HCT116 (cell line): ENCODE results near the gene ECE1. TPM values are rescaled to one million over a fixed set of nuclear protein-coding genes. Genes with fewer than 3 reads are reported as not detected.

Experiments used
- ATAC-seq: fragments of 200-7000 bp; cut with Tn5 transposase; 2 replicates; pipeline ENCODE4 v1.9.1; 2020; ENCODE audit warnings: mild to moderate bottlenecking, moderate library complexity
- BruUV-seq: library from RNA; stranded (reverse); fragments of 400-500 nt; replicated peaks from 2 replicates; lab custom pipeline; 2021; lab: Mats Ljungman, UMichigan
- CTCF ChIA-PET: fragments of 300-600 bp; sonication (Branson Sonifier 250); formaldehyde crosslinking; loops from one replicate; lab custom pipeline; 2021; ENCODE audit warnings: antibody characterized with exemption; lab: Charles Lee
- POLR2A ChIA-PET: fragments of 300-600, 350-600 bp; sonication (Branson Sonifier 250); formaldehyde crosslinking; loops from one replicate; lab custom pipeline; 2021; ENCODE audit warnings: antibody characterized with exemption; lab: Charles Lee
- RAD21 ChIA-PET, 2 experiments: fragments of 300-600 bp; sonication (Branson Sonifier 250); formaldehyde crosslinking; loops; one replicate each; lab custom pipeline; 2023; ENCODE audit warnings: low total read pairs in 2 of 2; ENCODE audit not compliant: uncharacterized antibody in 2 of 2, unreplicated experiment in 2 of 2, low non-redundant PET in 1 of 2; lab: Charles Lee
- DNase-seq: peaks from one replicate; pipeline ENCODE4 v3.0.0-alpha.2; 2010; ENCODE audit warnings: low read depth, low spot score
- H2AFZ ChIP-seq: fragments of 200-600 bp; shearing (Covaris generic), sonication (generic); 2 replicates; pipeline ENCODE4 v1.6.1; 2017; ENCODE audit warnings: low read depth, mixed run types, mixed read lengths, antibody characterized with exemption, low read length; ENCODE audit not compliant: poor library complexity, severe bottlenecking
- H3K27ac ChIP-seq: 2 replicates; pipeline ENCODE4 v1.5.1; 2012; ENCODE audit warnings: low read depth, low read length
- H3K27me3 ChIP-seq: fragments of 200-600 bp; sonication (generic); 2 replicates; pipeline ENCODE4 v1.6.1; 2016; ENCODE audit warnings: mixed run types, low read length, mixed read lengths; ENCODE audit not compliant: insufficient read depth
- H3K36me3 ChIP-seq, 2 experiments: fragments of 200-500 bp in 1 of 2; fragments of 200-600 bp in 1 of 2; sonication (Bioruptor generic) in 1 of 2; sonication (generic) in 1 of 2; 2 replicates each; pipeline versions ENCODE4 v1.5.1 to v1.6.1; 2014 to 2016; ENCODE audit warnings: low read length in 2 of 2, inconsistent platforms in 1 of 2, mixed read lengths in 1 of 2, mixed run types in 1 of 2; ENCODE audit not compliant: insufficient read depth in 2 of 2, control insufficient read depth in 1 of 2
- H3K4me1 ChIP-seq, 2 experiments: fragments of 200-600 bp in 1 of 2; sonication (generic) in 1 of 2; 2 replicates each; pipeline versions ENCODE4 v1.5.1 to v1.6.1; 2012 to 2017; ENCODE audit warnings: low read length in 2 of 2, inconsistent platforms in 1 of 2, mild to moderate bottlenecking in 1 of 2, mixed read lengths in 1 of 2, mixed run types in 1 of 2, moderate library complexity in 1 of 2; ENCODE audit not compliant: insufficient read depth in 2 of 2, control insufficient read depth in 1 of 2
- H3K4me2 ChIP-seq: fragments of 200-600 bp; sonication (generic); 2 replicates; pipeline ENCODE4 v1.6.1; 2017; ENCODE audit warnings: mixed run types, low read length, mixed read lengths
- H3K4me3 ChIP-seq, 2 experiments: fragments of 200-600 bp in 1 of 2; sonication (generic) in 1 of 2; replicated peaks in 1 of 2; 2 replicates each; pipeline ENCODE4 v1.5.1; 2011 to 2016; ENCODE audit warnings: low read length in 2 of 2, control low read depth in 1 of 2, low read depth in 1 of 2, mild to moderate bottlenecking in 1 of 2, mixed read lengths in 1 of 2, mixed run types in 1 of 2
- H3K79me2 ChIP-seq: fragments of 200-600 bp; sonication (generic); 2 replicates; pipeline ENCODE4 v1.6.1; 2017; ENCODE audit warnings: mild to moderate bottlenecking, mixed run types, low read length, moderate library complexity, mixed read lengths; ENCODE audit not compliant: insufficient read depth
- H3K9ac ChIP-seq: fragments of 200-600 bp; sonication (generic); 2 replicates; pipeline ENCODE4 v1.6.1; 2016; ENCODE audit warnings: low read length, mixed read lengths
- H3K9me2 ChIP-seq: fragments of 200-600 bp; sonication (generic), shearing (Covaris generic); 2 replicates; pipeline ENCODE4 v1.6.1; 2017; ENCODE audit warnings: mixed run types, mild to moderate bottlenecking, moderate library complexity; ENCODE audit not compliant: insufficient read depth
- H3K9me3 ChIP-seq, 2 experiments: fragments of 200-500 bp in 1 of 2; fragments of 200-600 bp in 1 of 2; sonication (Bioruptor generic) in 1 of 2; sonication (generic) in 1 of 2; 2 replicates each; pipeline ENCODE4 v1.6.1; 2014 to 2017; ENCODE audit warnings: low read length in 2 of 2, mixed read lengths in 2 of 2, inconsistent platforms in 1 of 2, low read depth in 1 of 2, mild to moderate bottlenecking in 1 of 2, mixed run types in 1 of 2, moderate library complexity in 1 of 2; ENCODE audit not compliant: control insufficient read depth in 1 of 2, insufficient read depth in 1 of 2
- H4K20me1 ChIP-seq: fragments of 200-600 bp; sonication (generic), shearing (Covaris generic); 2 replicates; pipeline ENCODE4 v1.6.1; 2017; ENCODE audit warnings: mixed run types, mild to moderate bottlenecking, moderate library complexity; ENCODE audit not compliant: insufficient read depth
- CBX3 ChIP-seq: IDR thresholded peaks from 2 replicates; pipeline ENCODE4 v1.6.1; 2012; ENCODE audit warnings: low read depth
- CTCF ChIP-seq, 3 experiments: fragments of 200-600 bp in 1 of 3; sonication (generic) in 1 of 3; IDR thresholded peaks in 2 of 3; conservative IDR thresholded peaks in 1 of 3; 2 replicates each; pipeline ENCODE4 v1.5.1; 2012 to 2017; ENCODE audit warnings: low read depth in 2 of 3, low read length in 2 of 3, antibody characterized with exemption in 1 of 3, borderline replicate concordance in 1 of 3, control low read depth in 1 of 3, mild to moderate bottlenecking in 1 of 3, mixed read lengths in 1 of 3, mixed run types in 1 of 3, moderate library complexity in 1 of 3; ENCODE audit not compliant: insufficient read depth in 1 of 3
- EGR1 ChIP-seq: IDR thresholded peaks from 2 replicates; pipeline ENCODE4 v1.6.1; 2012; ENCODE audit warnings: low read depth
- FOSL1 ChIP-seq: IDR thresholded peaks from 2 replicates; pipeline ENCODE4 v1.6.1; 2012; ENCODE audit warnings: low read depth
- POLR2AphosphoS5 ChIP-seq: IDR thresholded peaks from 2 replicates; pipeline ENCODE4 v1.6.1; 2011; ENCODE audit warnings: mild to moderate bottlenecking, low read depth, low read length, moderate library complexity
- RAD21 ChIP-seq: IDR thresholded peaks from 2 replicates; pipeline ENCODE4 v1.6.1; 2012; ENCODE audit warnings: low read depth, mild to moderate bottlenecking
- SIN3A ChIP-seq: IDR thresholded peaks from 2 replicates; pipeline ENCODE4 v1.6.1; 2012; ENCODE audit warnings: low read depth
- intact Hi-C: fragments of 100-400 bp; cut with micrococcal nuclease; formaldehyde crosslinking; loops from 2 replicates; pipeline ENCODE4 v1.10.0; 2022
- total RNA-seq: library from RNA; stranded (reverse); gene quantifications from one replicate; pipeline ENCODE4 v1.2.1, GENCODE V29; 2021; ENCODE audit not compliant: unreplicated experiment

Gene ECE1
- total RNA-seq, 1 experiment from 2014 or later = 66.8 TPM

- H3K27ac ChIP-seq = no peak overlapping the region
Observed at GRCh38 chr1:21244986-21245687, 45.1 kb downstream of the ECE1 start.

More at GRCh38 chr1:21244986-21245687, 45.1 kb downstream of the ECE1 start:
- Histone ChIP-seq H3K9ac (no peak overlapping the region), H3K79me2 (no peaks in the 10 kb centered on the region), H3K36me3 (no peaks in the 10 kb centered on the region; a peak in 2 of 4 replicates), H4K20me1 (no peaks in the 10 kb centered on the region), H3K4me2 (no peak overlapping the region), H3K9me2 (no peaks in the 10 kb centered on the region), H3K27me3 (no peaks in the 10 kb centered on the region), H3K4me1 (no peaks in the 10 kb centered on the region), H3K9me3 (no peaks in the 10 kb centered on the region), H2AFZ (no peak overlapping the region), H3K4me3 (no peak overlapping the region)
- intact Hi-C loops = no loop called here
- no peak for TF ChIP-seq CBX3
- TF ChIP-seq SIN3A = no peak
- TF ChIP-seq CTCF (IDR thresholded peaks at IDR 0.05 in 2 of 3, conservative IDR thresholded peaks at IDR 0.05 in 1 of 3; ENCODE audit: borderline replicate concordance in 1 of 3, insufficient read depth in 1 of 3, low read depth in 2 of 3, low read length in 2 of 3) = peak in 2 of 3 experiments; percentile 75 to 78; a peak in 4 of 6 replicates
- no peak for TF ChIP-seq POLR2AphosphoS5
- TF ChIP-seq EGR1 = no peak
- TF ChIP-seq RAD21 = peak; percentile 25; the same call in 1 of the 2 replicates
- no peak for TF ChIP-seq FOSL1
- ATAC-seq (peak; percentile 81), DNase-seq (no peak)
- ChIA-PET CTCF (interaction anchor here (1.1 to 1.5 kb wide), 4 partner anchors 10 to 124 kb away, joined by 5 to 7 read pairs (median 7); no protein-coding TSS in a partner anchor), RAD21 (no interaction called here), POLR2A (no interaction called here)
- BruUV-seq = no TSS peak
